H9 (cell line): ENCODE data around the gene IL9. TPM values are rescaled to one million over a fixed set of nuclear protein-coding genes. Genes with fewer than 3 reads are reported as not detected.

Source experiments
- DNase-seq: peaks from one replicate; pipeline ENCODE4 v3.0.0-alpha.2; 2017
- H2AFZ ChIP-seq: one replicate; pipeline ENCODE4 v1.6.1; 2013; ENCODE audit warnings: mild to moderate bottlenecking, low read length, control low read depth, moderate library complexity
- H2AK5ac ChIP-seq: 2 replicates; pipeline ENCODE4 v1.6.1; 2013; ENCODE audit warnings: low read length, control low read depth, mixed read lengths; ENCODE audit not compliant: insufficient read length
- H2BK120ac ChIP-seq: one replicate; pipeline ENCODE4 v1.6.1; 2013; ENCODE audit warnings: low read depth, mild to moderate bottlenecking, low read length, control low read depth, inconsistent platforms; ENCODE audit not compliant: poor library complexity, severe bottlenecking
- H2BK12ac ChIP-seq: 2 replicates; pipeline ENCODE4 v1.6.1; 2013; ENCODE audit warnings: low read length, control low read depth, mixed read lengths, low read depth; ENCODE audit not compliant: insufficient read length
- H2BK15ac ChIP-seq: 2 replicates; pipeline ENCODE4 v1.6.1; 2013; ENCODE audit warnings: low read depth, low read length, control low read depth
- H2BK20ac ChIP-seq: one replicate; pipeline ENCODE4 v1.6.1; 2013; ENCODE audit warnings: low read depth, mild to moderate bottlenecking, low read length, control low read depth, inconsistent platforms; ENCODE audit not compliant: poor library complexity, severe bottlenecking
- H2BK5ac ChIP-seq: 2 replicates; pipeline ENCODE4 v1.6.1; 2013; ENCODE audit warnings: low read length, control low read depth, mixed read lengths; ENCODE audit not compliant: insufficient read length
- H3K14ac ChIP-seq: 2 replicates; pipeline ENCODE4 v1.6.1; 2013; ENCODE audit warnings: low read length, control low read depth; ENCODE audit not compliant: insufficient read depth
- H3K18ac ChIP-seq: 2 replicates; pipeline ENCODE4 v1.6.1; 2013; ENCODE audit warnings: low read depth, mild to moderate bottlenecking, mixed read lengths, low read length, control low read depth; ENCODE audit not compliant: insufficient read length
- H3K23ac ChIP-seq: 2 replicates; pipeline ENCODE4 v1.6.1; 2013; ENCODE audit warnings: low read length, control low read depth, mixed read lengths, low read depth; ENCODE audit not compliant: insufficient read length
- H3K23me2 ChIP-seq: 2 replicates; pipeline ENCODE4 v1.6.1; 2013; ENCODE audit warnings: low read depth, mild to moderate bottlenecking, mixed read lengths, low read length, control low read depth; ENCODE audit not compliant: insufficient read length, poor library complexity, severe bottlenecking
- H3K27ac ChIP-seq: 2 replicates; pipeline ENCODE4 v1.5.1; 2013; ENCODE audit warnings: low read length, control low read depth, mixed read lengths, low read depth; ENCODE audit not compliant: insufficient read length
- H3K27me3 ChIP-seq: 2 replicates; pipeline ENCODE4 v1.6.1; 2013; ENCODE audit warnings: low read length, control low read depth, inconsistent platforms; ENCODE audit not compliant: insufficient read depth
- H3K4ac ChIP-seq: 2 replicates; pipeline ENCODE4 v1.6.1; 2013; ENCODE audit warnings: low read depth, mild to moderate bottlenecking, control low read depth, inconsistent platforms, low read length, moderate library complexity
- H3K4me1 ChIP-seq: 2 replicates; pipeline ENCODE4 v1.6.1; 2013; ENCODE audit warnings: low read length, control low read depth, inconsistent platforms; ENCODE audit not compliant: insufficient read depth
- H3K4me2 ChIP-seq: 2 replicates; pipeline ENCODE4 v1.6.1; 2013; ENCODE audit warnings: low read length, control low read depth, mixed read lengths; ENCODE audit not compliant: insufficient read length, insufficient read depth
- H3K56ac ChIP-seq: 2 replicates; pipeline ENCODE4 v1.6.1; 2013; ENCODE audit warnings: low read depth, mild to moderate bottlenecking, mixed read lengths, low read length, control low read depth; ENCODE audit not compliant: insufficient read length
- H3K79me1 ChIP-seq: 2 replicates; pipeline ENCODE4 v1.6.1; 2013; ENCODE audit warnings: low read depth, mild to moderate bottlenecking, moderate library complexity, low read length, control low read depth, inconsistent platforms; ENCODE audit not compliant: insufficient read depth, poor library complexity, severe bottlenecking
- H3K79me2 ChIP-seq: 2 replicates; pipeline ENCODE4 v1.6.1; 2013; ENCODE audit warnings: low read length, control low read depth, inconsistent platforms; ENCODE audit not compliant: insufficient read depth
- H3K9ac ChIP-seq: 2 replicates; pipeline ENCODE4 v1.6.1; 2013; ENCODE audit warnings: low read length, control low read depth, mixed read lengths; ENCODE audit not compliant: insufficient read length; ENCODE audit errors: extremely low read depth
- H3K9me3 ChIP-seq: one replicate; pipeline ENCODE4 v1.6.1; 2013; ENCODE audit warnings: low read depth, low read length, inconsistent platforms; ENCODE audit not compliant: control insufficient read depth
- H3T11ph ChIP-seq: one replicate; pipeline ENCODE4 v1.6.1; 2013; ENCODE audit warnings: mild to moderate bottlenecking, low read length, control low read depth, inconsistent platforms
- H4K20me1 ChIP-seq: one replicate; pipeline ENCODE4 v1.6.1; 2013; ENCODE audit not compliant: control insufficient read depth, insufficient read length, insufficient read depth
- H4K5ac ChIP-seq: 2 replicates; pipeline ENCODE4 v1.6.1; 2013; ENCODE audit warnings: low read depth, mild to moderate bottlenecking, mixed read lengths, low read length, control low read depth; ENCODE audit not compliant: insufficient read length
- H4K8ac ChIP-seq: replicated peaks from 2 replicates; pipeline ENCODE4 v1.6.1; 2013; ENCODE audit warnings: low read length, control low read depth, mixed read lengths, low read depth; ENCODE audit not compliant: insufficient read length
- H4K91ac ChIP-seq: 2 replicates; pipeline ENCODE4 v1.6.1; 2013; ENCODE audit warnings: low read depth, mild to moderate bottlenecking, moderate library complexity, mixed read lengths, low read length, control low read depth; ENCODE audit not compliant: insufficient read length
- H3K27ac Mint-ChIP-seq, 3 experiments: 2 replicates in 2 of 3; 3 replicates in 1 of 3; pipeline ENCODE4 v1.8.0; 2020 to 2021; ENCODE audit warnings: mixed read lengths in 3 of 3, mild to moderate bottlenecking in 1 of 3, moderate library complexity in 1 of 3
- H3K27me3 Mint-ChIP-seq: 2 replicates; pipeline ENCODE4 v1.8.0; 2021; ENCODE audit warnings: low read depth, mild to moderate bottlenecking, moderate library complexity, mixed read lengths
- H3K36me3 Mint-ChIP-seq, 3 experiments: 2 replicates in 2 of 3; 3 replicates in 1 of 3; pipeline ENCODE4 v1.8.0; 2020 to 2021; ENCODE audit warnings: low read depth in 3 of 3, mixed read lengths in 3 of 3; ENCODE audit not compliant: insufficient read depth in 1 of 3
- H3K4me1 Mint-ChIP-seq, 2 experiments: 2 replicates each; pipeline ENCODE4 v1.8.0; 2020; ENCODE audit warnings: mixed read lengths in 2 of 2
- H3K4me3 Mint-ChIP-seq, 2 experiments: 2 replicates in 1 of 2; 3 replicates in 1 of 2; pipeline ENCODE4 v1.8.0; 2020 to 2021; ENCODE audit warnings: mild to moderate bottlenecking in 2 of 2, mixed read lengths in 2 of 2, moderate library complexity in 1 of 2
- H3K9me3 Mint-ChIP-seq, 2 experiments: 2 replicates in 1 of 2; 3 replicates in 1 of 2; pipeline ENCODE4 v1.8.0; 2020; ENCODE audit warnings: mild to moderate bottlenecking in 2 of 2, mixed read lengths in 2 of 2, moderate library complexity in 1 of 2
- WGBS: extraction: QIAGEN DNeasy Blood & Tissue Kit; methylation state at CpG from one replicate; pipeline ENCODE4 v1.1.7; 2013; ENCODE audit warnings: missing lambda C conversion rate, low lambda C conversion rate, mixed read lengths; ENCODE audit not compliant: insufficient read length; ENCODE audit errors: extremely low coverage; 5-methylcytosine and 5-hydroxymethylcytosine counted together
- total RNA-seq: library from RNA; stranded (reverse); gene quantifications from 2 replicates; pipeline ENCODE4 v1.2.1, GENCODE V29; 2021
- TF ChIP-seq, protein P1 (sequence below): fragments of 200-600 bp; sonication (generic); conservative IDR thresholded peaks from 3 replicates; pipeline ENCODE4 v1.8.0; 2021; ENCODE audit warnings: antibody characterized with exemption, mild to moderate bottlenecking

IL9 gene
- total RNA-seq, 1 experiment from 2014 or later: not detected

GRCh38 chr5:135862744-135863143 is 32.9 kb downstream of the IL9 start:
- no peak overlapping the region for H3K27ac Mint-ChIP-seq
- 100% methylated on average over 2 of the region's 2 CpGs for WGBS
- no peaks in the 10 kb centered on the region for H3K27me3 ChIP-seq
- no peaks in the 10 kb centered on the region for H3K79me2 ChIP-seq
- no peak overlapping the region for H2BK120ac ChIP-seq
- H4K5ac ChIP-seq: no peak overlapping the region
- no peak overlapping the region for H3K18ac ChIP-seq
- H3K27me3 Mint-ChIP-seq: peaks cover 16% of the 10 kb centered on the region
- H3K23me2 ChIP-seq: no peaks in the 10 kb centered on the region
- no peak overlapping the region for H2BK20ac ChIP-seq
- no peak for DNase-seq
- H4K8ac ChIP-seq: no peak overlapping the region
- no peak overlapping the region for H3K4me3 Mint-ChIP-seq
- no peak overlapping the region for H4K91ac ChIP-seq
- TF ChIP-seq, protein P1, sequence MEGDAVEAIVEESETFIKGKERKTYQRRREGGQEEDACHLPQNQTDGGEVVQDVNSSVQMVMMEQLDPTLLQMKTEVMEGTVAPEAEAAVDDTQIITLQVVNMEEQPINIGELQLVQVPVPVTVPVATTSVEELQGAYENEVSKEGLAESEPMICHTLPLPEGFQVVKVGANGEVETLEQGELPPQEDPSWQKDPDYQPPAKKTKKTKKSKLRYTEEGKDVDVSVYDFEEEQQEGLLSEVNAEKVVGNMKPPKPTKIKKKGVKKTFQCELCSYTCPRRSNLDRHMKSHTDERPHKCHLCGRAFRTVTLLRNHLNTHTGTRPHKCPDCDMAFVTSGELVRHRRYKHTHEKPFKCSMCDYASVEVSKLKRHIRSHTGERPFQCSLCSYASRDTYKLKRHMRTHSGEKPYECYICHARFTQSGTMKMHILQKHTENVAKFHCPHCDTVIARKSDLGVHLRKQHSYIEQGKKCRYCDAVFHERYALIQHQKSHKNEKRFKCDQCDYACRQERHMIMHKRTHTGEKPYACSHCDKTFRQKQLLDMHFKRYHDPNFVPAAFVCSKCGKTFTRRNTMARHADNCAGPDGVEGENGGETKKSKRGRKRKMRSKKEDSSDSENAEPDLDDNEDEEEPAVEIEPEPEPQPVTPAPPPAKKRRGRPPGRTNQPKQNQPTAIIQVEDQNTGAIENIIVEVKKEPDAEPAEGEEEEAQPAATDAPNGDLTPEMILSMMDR: no peak
- H3T11ph ChIP-seq: no peak overlapping the region
- no peak overlapping the region for H3K4ac ChIP-seq
- H2BK12ac ChIP-seq: no peak overlapping the region
- H3K23ac ChIP-seq: no peak overlapping the region
- no peak overlapping the region for H3K14ac ChIP-seq
- H2BK15ac ChIP-seq: no peak overlapping the region
- no peaks in the 10 kb centered on the region for H3K4me1 Mint-ChIP-seq
- no peaks in the 10 kb centered on the region for H3K79me1 ChIP-seq
- H4K20me1 ChIP-seq: no peaks in the 10 kb centered on the region
- H3K36me3 Mint-ChIP-seq: no peaks in the 10 kb centered on the region
- H3K4me1 ChIP-seq: no peaks in the 10 kb centered on the region
- H3K9ac ChIP-seq: no peak overlapping the region
- H3K9me3 Mint-ChIP-seq: no peaks in the 10 kb centered on the region
- no peak overlapping the region for H2BK5ac ChIP-seq
- no peak overlapping the region for H2AFZ ChIP-seq
- no peak overlapping the region for H3K56ac ChIP-seq
- H3K9me3 ChIP-seq: no peaks in the 10 kb centered on the region
- no peak overlapping the region for H3K27ac ChIP-seq
- no peak overlapping the region for H2AK5ac ChIP-seq
- H3K4me2 ChIP-seq: no peak overlapping the region
